Coronary artery (tissue), 2 donors: ENCODE data around the gene SUN2.

Experiments
- DNase-seq: peaks from one replicate; pipeline ENCODE4 v3.0.0-alpha.2; 2017; ENCODE audit warnings: low spot score
- H3K27ac ChIP-seq, 2 donors: fragments of 200-600 bp; sonication (generic); one replicate each; pipeline ENCODE4 v1.5.1; 2016 to 2019
- H3K4me3 ChIP-seq: fragments of 200-600 bp; sonication (generic); 2 replicates; pipeline ENCODE4 v1.5.1; 2016; ENCODE audit warnings: mild to moderate bottlenecking, moderate library complexity
- TF ChIP-seq, protein P1 (sequence below): fragments of 200-600 bp; sonication (generic); IDR thresholded peaks from one replicate; pipeline ENCODE4 v1.5.1; 2019; ENCODE audit warnings: antibody characterized with exemption

The SUN2 gene

DNA sequence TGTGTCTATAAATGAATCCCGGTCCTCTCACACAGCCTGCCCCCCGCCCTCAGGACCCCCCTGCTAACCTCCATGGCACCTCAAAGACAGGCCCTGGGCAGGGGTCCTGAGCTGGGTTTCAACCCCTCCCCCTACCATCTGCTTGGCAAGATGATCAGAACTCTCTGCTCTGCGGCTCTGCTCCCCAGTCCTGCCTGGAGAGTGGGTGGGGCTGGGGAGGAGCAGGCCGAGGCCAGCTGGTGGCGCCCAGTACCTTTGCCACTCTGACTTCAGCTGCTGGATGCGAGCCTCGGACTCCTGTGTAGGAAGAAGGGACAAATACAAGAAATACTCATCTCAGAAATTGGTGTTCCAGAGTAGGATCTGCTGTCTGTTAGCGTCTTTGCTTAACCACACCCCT is 15.0 kb downstream of the SUN2 start:
- Histone ChIP-seq H3K4me3 (no peak overlapping the region), H3K27ac (no peak overlapping the region)
- TF ChIP-seq, protein P1, sequence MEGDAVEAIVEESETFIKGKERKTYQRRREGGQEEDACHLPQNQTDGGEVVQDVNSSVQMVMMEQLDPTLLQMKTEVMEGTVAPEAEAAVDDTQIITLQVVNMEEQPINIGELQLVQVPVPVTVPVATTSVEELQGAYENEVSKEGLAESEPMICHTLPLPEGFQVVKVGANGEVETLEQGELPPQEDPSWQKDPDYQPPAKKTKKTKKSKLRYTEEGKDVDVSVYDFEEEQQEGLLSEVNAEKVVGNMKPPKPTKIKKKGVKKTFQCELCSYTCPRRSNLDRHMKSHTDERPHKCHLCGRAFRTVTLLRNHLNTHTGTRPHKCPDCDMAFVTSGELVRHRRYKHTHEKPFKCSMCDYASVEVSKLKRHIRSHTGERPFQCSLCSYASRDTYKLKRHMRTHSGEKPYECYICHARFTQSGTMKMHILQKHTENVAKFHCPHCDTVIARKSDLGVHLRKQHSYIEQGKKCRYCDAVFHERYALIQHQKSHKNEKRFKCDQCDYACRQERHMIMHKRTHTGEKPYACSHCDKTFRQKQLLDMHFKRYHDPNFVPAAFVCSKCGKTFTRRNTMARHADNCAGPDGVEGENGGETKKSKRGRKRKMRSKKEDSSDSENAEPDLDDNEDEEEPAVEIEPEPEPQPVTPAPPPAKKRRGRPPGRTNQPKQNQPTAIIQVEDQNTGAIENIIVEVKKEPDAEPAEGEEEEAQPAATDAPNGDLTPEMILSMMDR = no peak
- no peak for DNase-seq

DNA sequence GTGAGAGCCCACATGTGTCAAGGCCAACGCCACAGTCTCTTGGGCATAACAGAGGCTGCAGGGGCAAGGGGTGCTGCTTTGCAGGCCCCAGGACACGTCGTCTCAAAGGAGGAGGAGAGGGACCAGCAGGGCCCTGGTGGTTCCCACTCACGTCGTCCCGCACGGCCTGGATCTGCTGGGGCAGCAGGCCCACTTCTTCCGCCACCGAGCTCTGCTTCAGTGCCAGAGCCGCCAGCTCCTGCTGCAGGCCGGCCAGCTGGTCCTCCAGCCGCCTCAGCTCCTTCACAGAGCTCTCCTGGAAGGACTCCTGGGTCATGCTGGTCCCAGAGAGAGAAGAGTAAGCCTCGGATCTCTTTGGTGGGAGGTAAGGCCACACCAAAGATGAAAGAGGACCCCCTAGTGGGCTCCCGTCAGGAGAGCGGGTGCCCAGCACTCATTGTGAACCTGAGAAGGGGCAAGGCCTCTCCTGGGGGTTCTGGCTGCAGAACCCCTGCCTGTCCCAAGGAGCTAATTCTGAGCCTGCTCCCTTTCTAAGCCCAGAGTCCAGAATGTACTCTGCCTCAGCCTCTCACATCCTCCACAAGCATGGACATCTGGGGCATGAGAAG is 15.6 kb downstream of the SUN2 start:
- DNase-seq = no peak
- TF ChIP-seq, protein P1 = no peak
- Histone ChIP-seq H3K4me3 (no peak overlapping the region), H3K27ac (no peak overlapping the region)

DNA sequence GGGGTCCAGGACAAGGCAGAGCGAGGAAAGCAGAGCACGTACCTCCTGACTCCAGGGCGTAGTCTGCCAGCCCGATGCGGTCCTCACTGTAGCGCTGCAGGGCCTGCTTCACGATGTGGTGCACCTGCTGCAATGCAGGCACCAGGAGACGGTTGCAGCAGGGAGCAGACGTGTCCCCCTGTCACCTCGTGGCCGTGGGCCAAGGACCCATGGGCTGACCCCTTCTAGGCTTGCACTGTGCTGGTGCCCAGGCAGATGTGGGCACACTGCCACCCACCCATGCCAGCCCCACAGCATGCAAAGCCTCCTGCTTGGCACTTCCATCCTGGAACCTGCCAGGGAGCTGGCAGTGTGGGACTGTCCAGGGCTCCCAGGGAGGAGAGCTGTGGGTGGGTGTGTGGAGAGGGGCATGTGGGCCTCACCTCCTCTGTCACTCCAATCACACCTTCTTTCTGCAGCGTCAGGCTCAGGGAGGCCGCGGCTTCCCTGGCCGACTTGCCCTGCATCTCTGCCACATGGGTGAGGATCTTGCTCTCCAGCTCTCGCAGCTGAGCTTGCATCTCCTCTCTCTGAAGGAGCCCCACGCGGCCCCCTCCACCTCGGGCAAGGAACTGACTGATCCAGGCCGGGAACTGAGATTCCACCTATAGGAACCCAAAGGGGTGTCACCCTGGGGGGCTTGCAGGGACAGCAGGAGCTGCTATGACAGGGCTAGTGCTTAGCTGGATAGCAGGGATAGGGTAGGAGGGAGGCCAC is 16.3 kb downstream of the SUN2 start:
- H3K27ac ChIP-seq = peak overlapping the region in 1 of 2 donors; percentile 15
- TF ChIP-seq, protein P1 = no peak
- no peak for DNase-seq
- H3K4me3 ChIP-seq = no peak overlapping the region

DNA sequence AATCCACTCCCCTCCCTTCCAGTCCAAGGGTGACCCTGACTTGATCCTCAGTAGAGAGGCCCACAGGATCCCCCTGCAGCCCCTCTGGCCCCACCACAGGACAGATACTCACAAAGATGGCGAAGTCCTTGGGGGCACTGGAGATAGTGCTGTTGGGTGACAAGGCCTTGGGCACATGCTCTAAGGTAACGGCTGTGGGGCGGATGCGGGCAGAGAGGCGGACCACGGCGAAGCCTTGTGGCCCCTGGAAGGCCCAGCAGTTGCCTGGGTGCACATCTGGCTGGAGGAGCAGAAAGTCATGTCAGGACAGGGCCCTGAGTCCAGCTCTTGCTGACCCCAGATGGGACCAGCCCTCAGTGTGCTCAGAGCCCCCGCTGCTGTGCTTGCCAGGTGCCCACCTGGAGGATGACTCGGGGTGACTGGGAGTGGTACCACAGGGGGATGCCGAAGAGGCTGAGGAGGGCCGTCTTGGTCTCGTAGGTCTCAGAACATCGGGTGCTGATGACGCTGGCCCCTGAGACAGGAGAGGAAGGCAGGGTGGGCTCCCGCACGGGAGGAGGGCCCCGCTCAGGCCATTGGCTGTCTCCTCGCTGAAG is 17.2 kb downstream of the SUN2 start:
- Histone ChIP-seq H3K27ac (peak overlapping the region in 1 of 2 donors; percentile 15), H3K4me3 (no peak overlapping the region)
- TF ChIP-seq, protein P1 = no peak
- DNase-seq = no peak

DNA sequence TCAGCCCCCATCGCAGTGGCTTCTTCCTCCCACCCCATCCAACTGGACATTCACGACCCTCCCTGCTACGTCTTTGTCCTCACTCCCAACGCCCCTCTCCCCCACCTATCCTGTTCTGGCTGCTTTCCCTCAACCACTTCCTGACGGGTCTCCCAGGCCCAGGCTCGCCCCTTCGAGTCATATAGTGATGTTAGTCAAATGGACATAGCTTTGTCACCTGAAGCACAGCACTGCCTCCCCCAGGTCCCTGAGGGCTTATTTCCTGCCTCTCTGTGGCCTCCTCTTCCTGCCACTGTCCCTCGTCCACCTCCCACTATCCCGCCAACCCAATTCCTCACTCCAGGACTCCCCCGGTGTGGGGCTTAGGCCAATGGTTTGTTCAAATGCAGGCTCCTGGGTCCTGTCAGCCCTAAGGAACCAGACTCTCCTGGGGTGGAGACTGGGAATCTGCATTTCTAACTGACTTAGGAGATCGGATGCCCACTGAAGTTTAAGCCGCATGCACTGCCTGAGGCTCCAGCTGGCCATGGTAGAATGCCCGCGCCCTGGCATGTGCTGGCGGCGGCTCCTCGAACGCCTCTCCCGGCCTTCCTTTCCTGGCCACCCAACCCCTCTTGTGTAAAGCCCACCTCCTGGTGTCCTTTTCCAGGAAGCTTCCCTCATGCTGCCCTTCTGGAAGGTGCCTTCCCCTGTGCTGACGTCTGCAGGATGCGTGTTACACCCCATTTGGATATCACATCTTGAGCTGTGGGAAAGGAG is 18.3 kb downstream of the SUN2 start:
- TF ChIP-seq, protein P1 = no peak
- no peak for DNase-seq
- Histone ChIP-seq H3K4me3 (no peak overlapping the region), H3K27ac (no peak overlapping the region)

DNA sequence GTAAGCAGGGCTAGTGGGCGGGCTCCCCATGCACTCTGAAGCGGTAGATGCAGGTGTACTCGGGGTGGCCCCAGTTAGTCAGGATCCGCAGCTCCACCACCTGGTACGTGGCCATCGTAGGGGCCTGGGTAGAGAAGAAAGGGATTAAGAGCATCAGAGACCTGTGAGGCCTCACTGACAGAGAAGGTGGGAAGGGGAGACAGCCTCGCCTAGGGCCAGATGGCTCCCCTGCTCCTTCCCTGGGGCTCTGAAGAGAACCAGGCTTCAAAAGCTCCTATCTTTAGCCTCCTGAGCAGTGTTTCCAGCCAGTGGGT is 19.6 kb downstream of the SUN2 start:
- no peak overlapping the region for H3K27ac ChIP-seq
- TF ChIP-seq, protein P1 = no peak
- no peak for DNase-seq
- H3K4me3 ChIP-seq = no peak overlapping the region
